MM.1S (cell line): ENCODE measurements around the gene STAT6.

Experiments
- CTCF ChIP-seq: fragments of 300-600 bp; sonication (generic); IDR thresholded peaks from 2 replicates; pipeline ENCODE4 v1.5.1; 2016; ENCODE audit warnings: antibody characterized with exemption, low read length, mixed read lengths
- EZH2 ChIP-seq: fragments of 300-600 bp; sonication (generic); optimal IDR thresholded peaks from 2 replicates; pipeline ENCODE3; 2017; ENCODE audit warnings: low read depth, mild to moderate bottlenecking, antibody characterized with exemption, low read length, mixed read lengths
- EZH2phosphoT487 ChIP-seq: fragments of 300-600 bp; sonication (generic); IDR thresholded peaks from 2 replicates; pipeline ENCODE4 v1.6.1; 2018; ENCODE audit warnings: antibody characterized with exemption, low read length

GRCh38 chr12:57096748-57097553 is 14.2 kb downstream of the STAT6 start:
- TF ChIP-seq CTCF: no peak
- TF ChIP-seq EZH2phosphoT487: no peak
- no peak for TF ChIP-seq EZH2
